Endothelial cell of umbilical vein (primary cell): ENCODE measurements around the gene HOXB4.

Experiments
- EZH2 ChIP-seq: IDR thresholded peaks from 2 replicates; pipeline ENCODE4 v1.6.1; 2012; ENCODE audit warnings: borderline replicate concordance, low read depth, mild to moderate bottlenecking, moderate library complexity, low read length, inconsistent platforms; ENCODE audit not compliant: severe bottlenecking
- POLR2A ChIP-seq: IDR thresholded peaks from 2 replicates; pipeline ENCODE4 v1.6.1; 2012; ENCODE audit warnings: low read depth, mild to moderate bottlenecking, control low read depth, low read length
- TF ChIP-seq, protein P1 (sequence below), 2 donors: IDR thresholded peaks; 1 replicate in 1 of 2; 2 replicates in 1 of 2; pipeline ENCODE4 v1.5.1; 2011; ENCODE audit warnings: low read length in 2 of 2, mild to moderate bottlenecking in 2 of 2, moderate library complexity in 2 of 2, control low read depth in 1 of 2, inconsistent platforms in 1 of 2, low read depth in 1 of 2; ENCODE audit not compliant: insufficient read depth in 1 of 2; ENCODE audit errors: extremely low read depth in 1 of 2

DNA sequence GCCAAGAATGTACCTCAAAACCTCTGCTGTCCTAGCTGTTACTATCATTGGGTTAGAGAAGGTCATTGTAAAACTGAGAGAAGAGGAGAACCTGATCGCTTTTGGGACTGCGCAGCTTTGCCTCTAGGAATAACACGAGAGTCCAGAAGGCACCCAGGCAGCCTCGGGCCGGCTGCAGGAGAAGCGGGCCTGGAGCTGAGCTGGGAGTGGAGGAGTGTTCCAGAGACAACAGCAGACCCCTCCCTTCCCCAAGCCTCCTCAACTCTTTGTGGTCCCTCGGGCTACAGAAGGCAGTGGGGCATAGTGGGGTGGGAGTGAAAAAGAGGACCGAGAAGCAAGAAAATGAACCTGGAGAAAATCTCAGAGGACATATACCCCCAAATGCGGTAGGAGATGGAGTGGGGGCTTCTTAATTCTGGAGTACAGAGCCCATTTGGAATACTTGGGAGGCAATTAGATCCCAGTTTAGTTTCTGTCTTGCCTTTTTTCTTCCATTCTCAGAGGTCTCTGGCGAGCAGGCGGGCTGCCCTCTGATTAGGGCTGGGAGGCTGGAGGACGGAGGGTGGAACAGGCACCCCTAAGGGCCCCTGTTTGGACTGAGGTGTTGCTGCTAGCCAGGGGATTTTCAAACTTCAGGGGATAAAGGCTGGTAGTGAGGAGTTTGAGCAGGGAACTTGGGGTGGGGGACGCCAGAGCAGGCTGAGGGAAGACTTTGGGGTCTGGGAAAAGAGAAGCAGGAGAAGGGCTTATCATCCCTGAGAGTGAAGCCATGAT, 19.9 kb downstream of the HOXB4 start:
- TF ChIP-seq EZH2 (no peak), POLR2A (no peak)
- TF ChIP-seq, protein P1, sequence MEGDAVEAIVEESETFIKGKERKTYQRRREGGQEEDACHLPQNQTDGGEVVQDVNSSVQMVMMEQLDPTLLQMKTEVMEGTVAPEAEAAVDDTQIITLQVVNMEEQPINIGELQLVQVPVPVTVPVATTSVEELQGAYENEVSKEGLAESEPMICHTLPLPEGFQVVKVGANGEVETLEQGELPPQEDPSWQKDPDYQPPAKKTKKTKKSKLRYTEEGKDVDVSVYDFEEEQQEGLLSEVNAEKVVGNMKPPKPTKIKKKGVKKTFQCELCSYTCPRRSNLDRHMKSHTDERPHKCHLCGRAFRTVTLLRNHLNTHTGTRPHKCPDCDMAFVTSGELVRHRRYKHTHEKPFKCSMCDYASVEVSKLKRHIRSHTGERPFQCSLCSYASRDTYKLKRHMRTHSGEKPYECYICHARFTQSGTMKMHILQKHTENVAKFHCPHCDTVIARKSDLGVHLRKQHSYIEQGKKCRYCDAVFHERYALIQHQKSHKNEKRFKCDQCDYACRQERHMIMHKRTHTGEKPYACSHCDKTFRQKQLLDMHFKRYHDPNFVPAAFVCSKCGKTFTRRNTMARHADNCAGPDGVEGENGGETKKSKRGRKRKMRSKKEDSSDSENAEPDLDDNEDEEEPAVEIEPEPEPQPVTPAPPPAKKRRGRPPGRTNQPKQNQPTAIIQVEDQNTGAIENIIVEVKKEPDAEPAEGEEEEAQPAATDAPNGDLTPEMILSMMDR (IDR thresholded peaks at IDR 0.05; ENCODE audit: extremely low read depth in 1 of 2, insufficient read depth in 1 of 2, low read depth in 1 of 2, low read length in 2 of 2) = no peak
